Smooth muscle cell (in vitro differentiated cells): Measurements from ENCODE around the gene ELMOD3. TPM values are rescaled to one million over a fixed set of nuclear protein-coding genes. Genes with fewer than 3 reads are reported as not detected.

Experiments
- DNase-seq: peaks from one replicate; lab custom pipeline; 2025; ENCODE audit not compliant: unreplicated experiment; lab: John Stamatoyannopoulos, UW
- H2AFZ ChIP-seq: fragments of 200-600 bp; sonication (generic); 2 replicates; pipeline ENCODE4 v1.6.0; 2016; ENCODE audit warnings: antibody characterized with exemption, low read depth, mild to moderate bottlenecking
- H3F3A ChIP-seq: fragments of 200-600 bp; sonication (generic); 2 replicates; pipeline ENCODE4 v1.6.0; 2017; ENCODE audit warnings: antibody characterized with exemption, low read depth
- H3K27ac ChIP-seq: fragments of 200-600 bp; sonication (generic); 2 replicates; pipeline ENCODE4 v1.5.1; 2016; ENCODE audit warnings: low read depth, mild to moderate bottlenecking
- H3K27me3 ChIP-seq: fragments of 200-600 bp; sonication (generic); 2 replicates; pipeline ENCODE4 v1.6.1; 2016; ENCODE audit warnings: low read depth, mild to moderate bottlenecking
- H3K36me3 ChIP-seq: fragments of 200-600 bp; sonication (generic); 2 replicates; pipeline ENCODE4 v1.5.1; 2016; ENCODE audit warnings: low read depth
- H3K4me1 ChIP-seq: fragments of 200-600 bp; sonication (generic); 2 replicates; pipeline ENCODE4 v1.5.1; 2016; ENCODE audit warnings: low read depth
- H3K4me2 ChIP-seq: fragments of 200-600 bp; sonication (generic); 2 replicates; pipeline ENCODE4 v1.6.0; 2016; ENCODE audit warnings: mild to moderate bottlenecking
- H3K4me3 ChIP-seq: fragments of 200-600 bp; sonication (generic); 2 replicates; pipeline ENCODE4 v1.5.1; 2016; ENCODE audit warnings: mild to moderate bottlenecking
- H3K79me2 ChIP-seq: fragments of 200-600 bp; sonication (generic); 2 replicates; pipeline ENCODE4 v1.6.0; 2016; ENCODE audit warnings: low read depth, mild to moderate bottlenecking
- H3K9ac ChIP-seq: fragments of 200-600 bp; sonication (generic); 2 replicates; pipeline ENCODE4 v1.6.0; 2016; ENCODE audit warnings: low read depth
- H3K9me3 ChIP-seq: fragments of 200-600 bp; sonication (generic); replicated peaks from 2 replicates; pipeline ENCODE4 v1.5.1; 2016; ENCODE audit warnings: low read depth
- H4K20me1 ChIP-seq: fragments of 200-600 bp; sonication (generic); 2 replicates; pipeline ENCODE4 v1.6.0; 2016; ENCODE audit warnings: low read depth
- CTCF ChIP-seq: fragments of 200-600 bp; sonication (generic); IDR thresholded peaks from 2 replicates; pipeline ENCODE4 v1.5.1; 2017; ENCODE audit warnings: borderline replicate concordance, mild to moderate bottlenecking, antibody characterized with exemption; ENCODE audit not compliant: insufficient read depth, poor library complexity, severe bottlenecking
- WGBS: methylation state at CpG from one replicate; pipeline ENCODE4 v1.1.7; 2016; ENCODE audit warnings: low lambda C conversion rate; 5-methylcytosine and 5-hydroxymethylcytosine counted together
- polyA plus RNA-seq: library from polyadenylated mRNA; unstranded; fragments of >200 nt; fragmentation: Nextera tagmentation; extraction: Ambion mirVana; gene quantifications from 2 replicates; pipeline ENCODE4 v1.2.1, GENCODE V29; 2016
- total RNA-seq: library from RNA; depleted of rRNA; stranded (reverse); fragments of >200 nt; gene quantifications from 2 replicates; pipeline ENCODE4 v1.2.3, GENCODE V29; 2014

Gene ELMOD3
- total and polyA plus RNA-seq, 2 experiments from 2014 or later = 13.3 to 15.2 TPM

- peaks cover 30% of the 10 kb centered on the region for H3K4me1 ChIP-seq
- no peak for DNase-seq
- 88% methylated on average over 9 of the region's 9 CpGs for WGBS
- peak overlapping the region; percentile 68 for H3K4me3 ChIP-seq
- no peak overlapping the region for H2AFZ ChIP-seq
- H3K9me3 ChIP-seq = no peaks in the 10 kb centered on the region
- H3F3A ChIP-seq = peaks cover 13% of the 10 kb centered on the region
- peaks cover 65% of the 10 kb centered on the region for H4K20me1 ChIP-seq
- no peak for TF ChIP-seq CTCF
- H3K27me3 ChIP-seq = no peaks in the 10 kb centered on the region
- H3K36me3 ChIP-seq = peaks cover 6% of the 10 kb centered on the region
- H3K27ac ChIP-seq = no peak overlapping the region
- H3K4me2 ChIP-seq = peak overlapping the region; percentile 88
- peaks cover 58% of the 10 kb centered on the region for H3K79me2 ChIP-seq
- peak overlapping the region; percentile 23 for H3K9ac ChIP-seq
These were observed 29.1 kb upstream of the ELMOD3 start for GRCh38 chr2:85325466-85325811.

GRCh38 chr2:85326406-85327159, 28.0 kb upstream of the ELMOD3 start:
- Histone ChIP-seq H3K4me1 (peaks cover 30% of the 10 kb centered on the region), H3K36me3 (no peaks in the 10 kb centered on the region), H4K20me1 (peaks cover 54% of the 10 kb centered on the region), H3K79me2 (peaks cover 49% of the 10 kb centered on the region), H3F3A (peaks cover 1% of the 10 kb centered on the region), H3K9me3 (no peaks in the 10 kb centered on the region), H3K4me3 (peak overlapping the region; percentile 68), H3K4me2 (peak overlapping the region; percentile 88), H3K27me3 (no peaks in the 10 kb centered on the region), H3K27ac (peak overlapping the region; percentile 94), H2AFZ (no peak overlapping the region), H3K9ac (peak overlapping the region; percentile 94)
- WGBS = 46% methylated on average over 32 of the region's 32 CpGs
- no peak for DNase-seq
- TF ChIP-seq CTCF = no peak

- Histone ChIP-seq H3K36me3 (no peaks in the 10 kb centered on the region), H3K4me3 (peak overlapping the region; percentile 68), H3K79me2 (peaks cover 43% of the 10 kb centered on the region), H3K9me3 (no peaks in the 10 kb centered on the region), H3K4me2 (peak overlapping the region; percentile 88), H2AFZ (peak overlapping the region; percentile 85), H3F3A (no peaks in the 10 kb centered on the region), H3K27ac (peak overlapping the region; percentile 94), H3K9ac (peak overlapping the region; percentile 94), H4K20me1 (peaks cover 48% of the 10 kb centered on the region), H3K4me1 (peaks cover 30% of the 10 kb centered on the region), H3K27me3 (no peaks in the 10 kb centered on the region)
- DNase-seq = peak; percentile 51
- WGBS = 7% methylated on average over 40 of the region's 41 CpGs
- TF ChIP-seq CTCF = no peak
These were observed 27.3 kb upstream of the ELMOD3 start for GRCh38 chr2:85327160-85327821.
